Spleen (tissue), 7 donors: Measurements from ENCODE around the gene PRDM5.

Experiments used
- CTCF ChIP-seq, 11 experiments: fragments of 200-600 bp in 7 of 11; fragments of 450-650 bp in 4 of 11; sonication (generic) in 4 of 11; IDR thresholded peaks in 8 of 11; conservative IDR thresholded peaks in 3 of 11; 1 replicate in 7 of 11; 2 replicates in 4 of 11; pipeline versions ENCODE4 v1.4.0 to v1.8.0; 2016 to 2021; ENCODE audit warnings: antibody characterized with exemption in 11 of 11, inconsistent platforms in 4 of 11, mild to moderate bottlenecking in 1 of 11
- POLR2A ChIP-seq, 3 donors: fragments of 450-650 bp; IDR thresholded peaks; one replicate each; pipeline ENCODE4 v1.5.1; 2017; ENCODE audit warnings: antibody characterized with exemption in 3 of 3, mild to moderate bottlenecking in 1 of 3
- POLR2AphosphoS5 ChIP-seq, 3 donors: sonication (generic); formaldehyde crosslinking; IDR thresholded peaks; one replicate each; pipeline ENCODE4 v1.5.1; 2017; ENCODE audit warnings: antibody characterized with exemption in 3 of 3
- donor health status: DM: no; HTN: no; CAD: no; lungs with moderate emphysema.
- donor health status: DM: no; HTN: no; CAD: no.
- donor health status: DM: no; HTN: no; CAD: no.

- TF ChIP-seq CTCF (IDR thresholded peaks at IDR 0.05 in 8 of 11, conservative IDR thresholded peaks at IDR 0.05 in 3 of 11) (no peak), POLR2A (IDR thresholded peaks at IDR 0.05) (no peak), POLR2AphosphoS5 (IDR thresholded peaks at IDR 0.05) (no peak)
These were observed 3.7 kb downstream of the PRDM5 start for GRCh38 chr4:120918788-120919187.
